Fibroblast of villous mesenchyme (primary cell): ENCODE results near the gene EPN2. TPM values are rescaled to one million over a fixed set of nuclear protein-coding genes. Genes with fewer than 3 reads are reported as not detected.
A peak's percentile ranks its signal among the peaks of the same experiment; 100 is the strongest.

Experiments used
- DNase-seq: peaks from one replicate; pipeline ENCODE4 v3.0.0-alpha.2; 2010; ENCODE audit warnings: low read depth
- H3K4me3 ChIP-seq: 2 replicates; pipeline ENCODE4 v1.5.1; 2011; ENCODE audit warnings: low read depth, mild to moderate bottlenecking, low read length
- CTCF ChIP-seq: IDR thresholded peaks from 2 replicates; pipeline ENCODE4 v1.5.1; 2012; ENCODE audit warnings: low read depth, mild to moderate bottlenecking, low read length; ENCODE audit not compliant: insufficient read depth
- total RNA-seq: library from RNA; depleted of rRNA; stranded (reverse); fragments of >200 nt; gene quantifications from 2 replicates; pipeline ENCODE4 v1.2.3, GENCODE V29; 2012

Gene EPN2
- total RNA-seq, 1 donor: 30.2 TPM

- no peak for TF ChIP-seq CTCF
- peak; percentile 15 for DNase-seq
- no peak overlapping the region for H3K4me3 ChIP-seq
Observed at GRCh38 chr17:19339341-19339815, 102.2 kb downstream of the EPN2 start.

GRCh38 chr17:19341211-19341631 is 104.1 kb downstream of the EPN2 start:
- DNase-seq: no peak

GRCh38 chr17:19341641-19342610 is 104.8 kb downstream of the EPN2 start:
- DNase-seq: peak; percentile 70
- TF ChIP-seq CTCF: no peak
- H3K4me3 ChIP-seq: no peak overlapping the region

More at GRCh38 chr17:19341211-19341631, 104.1 kb downstream of the EPN2 start:
- TF ChIP-seq CTCF: no peak
- no peak overlapping the region for H3K4me3 ChIP-seq

GRCh38 chr17:19342611-19343255 is 105.6 kb downstream of the EPN2 start:
- no peak for TF ChIP-seq CTCF
- H3K4me3 ChIP-seq: no peak overlapping the region
- DNase-seq: no peak

- H3K4me3 ChIP-seq: no peak overlapping the region
- no peak for DNase-seq
- TF ChIP-seq CTCF: no peak
Observed at GRCh38 chr17:19343256-19343630, 106.1 kb downstream of the EPN2 start.

- no peak for TF ChIP-seq CTCF
- H3K4me3 ChIP-seq: no peak overlapping the region
- DNase-seq: no peak
Observed at GRCh38 chr17:19343671-19344151, 106.5 kb downstream of the EPN2 start.
